ENCODE results near the gene PRDM15. TPM values are rescaled to one million over a fixed set of nuclear protein-coding genes. Genes with fewer than 3 reads are reported as not detected.

Gene PRDM15
- total RNA-seq, 4 donors from 2014 or later, result 5.3 to 6.8 (median 5.8) TPM

DNA sequence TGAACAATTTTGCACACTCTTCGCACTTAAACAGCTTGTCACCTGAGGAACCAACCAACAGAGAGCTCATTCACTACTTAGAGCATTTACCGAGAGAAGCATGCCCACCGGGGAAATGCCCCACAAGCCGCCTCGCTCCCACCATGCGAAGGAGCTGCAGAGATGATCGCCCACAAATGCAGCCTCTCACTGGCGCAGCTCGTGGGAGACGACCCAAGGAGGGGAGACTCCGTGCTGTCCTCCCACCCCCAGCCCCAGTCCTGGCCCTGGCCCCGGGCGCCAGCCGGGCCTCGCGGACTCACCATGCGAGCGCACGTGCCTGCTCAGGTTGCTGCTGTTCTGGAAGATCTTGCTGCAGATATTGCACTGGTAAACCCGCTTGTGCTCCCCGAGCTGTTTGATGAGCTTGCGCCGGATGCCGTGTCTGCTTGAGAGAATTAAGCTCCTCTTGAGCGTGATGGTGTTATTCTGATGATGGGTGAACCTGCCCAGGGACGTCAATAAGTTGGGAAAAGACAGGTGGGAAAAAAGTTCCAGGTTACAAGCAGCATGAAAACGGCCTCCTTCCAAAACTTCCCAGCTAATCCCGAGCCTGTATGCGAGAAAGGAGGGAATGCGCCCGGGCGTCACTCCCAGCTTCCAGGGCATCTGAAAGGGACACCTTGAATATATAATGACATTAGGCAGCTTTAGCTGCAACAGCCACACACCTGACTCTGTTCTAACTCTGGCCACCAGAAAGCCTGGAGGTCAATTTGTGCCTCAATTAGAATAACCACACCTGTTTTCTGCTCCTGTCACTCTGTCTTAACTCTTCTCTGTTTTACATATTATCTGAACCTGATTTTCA, 42.8 kb downstream of the PRDM15 start:
- TF ChIP-seq, protein P1, sequence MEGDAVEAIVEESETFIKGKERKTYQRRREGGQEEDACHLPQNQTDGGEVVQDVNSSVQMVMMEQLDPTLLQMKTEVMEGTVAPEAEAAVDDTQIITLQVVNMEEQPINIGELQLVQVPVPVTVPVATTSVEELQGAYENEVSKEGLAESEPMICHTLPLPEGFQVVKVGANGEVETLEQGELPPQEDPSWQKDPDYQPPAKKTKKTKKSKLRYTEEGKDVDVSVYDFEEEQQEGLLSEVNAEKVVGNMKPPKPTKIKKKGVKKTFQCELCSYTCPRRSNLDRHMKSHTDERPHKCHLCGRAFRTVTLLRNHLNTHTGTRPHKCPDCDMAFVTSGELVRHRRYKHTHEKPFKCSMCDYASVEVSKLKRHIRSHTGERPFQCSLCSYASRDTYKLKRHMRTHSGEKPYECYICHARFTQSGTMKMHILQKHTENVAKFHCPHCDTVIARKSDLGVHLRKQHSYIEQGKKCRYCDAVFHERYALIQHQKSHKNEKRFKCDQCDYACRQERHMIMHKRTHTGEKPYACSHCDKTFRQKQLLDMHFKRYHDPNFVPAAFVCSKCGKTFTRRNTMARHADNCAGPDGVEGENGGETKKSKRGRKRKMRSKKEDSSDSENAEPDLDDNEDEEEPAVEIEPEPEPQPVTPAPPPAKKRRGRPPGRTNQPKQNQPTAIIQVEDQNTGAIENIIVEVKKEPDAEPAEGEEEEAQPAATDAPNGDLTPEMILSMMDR (IDR thresholded peaks at IDR 0.05; ENCODE audit: low read depth), result no peak

DNA sequence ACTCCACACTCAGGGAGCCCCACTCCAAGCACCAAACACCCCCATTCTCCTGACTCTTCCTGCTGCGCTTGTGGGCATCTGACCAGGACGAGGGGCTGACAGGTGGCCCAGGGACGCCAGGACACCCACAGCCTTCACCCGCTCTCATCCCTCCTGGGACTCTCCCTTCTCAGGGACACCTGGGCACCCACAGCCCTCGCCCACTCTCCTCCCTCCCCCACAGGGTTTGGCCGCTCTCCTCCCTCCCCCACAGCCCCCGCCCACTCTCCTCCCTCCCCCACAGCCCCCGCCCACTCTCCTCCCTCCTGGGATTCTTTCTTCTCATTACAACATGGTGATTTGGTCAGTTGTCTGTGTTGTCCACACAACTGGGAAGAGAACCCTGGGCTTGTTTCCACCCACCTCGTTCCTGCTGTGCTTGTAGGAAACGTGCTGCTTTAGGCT, 43.4 kb downstream of the PRDM15 start:
- TF ChIP-seq, protein P1 (IDR thresholded peaks at IDR 0.05; ENCODE audit: low read depth), result no peak

DNA sequence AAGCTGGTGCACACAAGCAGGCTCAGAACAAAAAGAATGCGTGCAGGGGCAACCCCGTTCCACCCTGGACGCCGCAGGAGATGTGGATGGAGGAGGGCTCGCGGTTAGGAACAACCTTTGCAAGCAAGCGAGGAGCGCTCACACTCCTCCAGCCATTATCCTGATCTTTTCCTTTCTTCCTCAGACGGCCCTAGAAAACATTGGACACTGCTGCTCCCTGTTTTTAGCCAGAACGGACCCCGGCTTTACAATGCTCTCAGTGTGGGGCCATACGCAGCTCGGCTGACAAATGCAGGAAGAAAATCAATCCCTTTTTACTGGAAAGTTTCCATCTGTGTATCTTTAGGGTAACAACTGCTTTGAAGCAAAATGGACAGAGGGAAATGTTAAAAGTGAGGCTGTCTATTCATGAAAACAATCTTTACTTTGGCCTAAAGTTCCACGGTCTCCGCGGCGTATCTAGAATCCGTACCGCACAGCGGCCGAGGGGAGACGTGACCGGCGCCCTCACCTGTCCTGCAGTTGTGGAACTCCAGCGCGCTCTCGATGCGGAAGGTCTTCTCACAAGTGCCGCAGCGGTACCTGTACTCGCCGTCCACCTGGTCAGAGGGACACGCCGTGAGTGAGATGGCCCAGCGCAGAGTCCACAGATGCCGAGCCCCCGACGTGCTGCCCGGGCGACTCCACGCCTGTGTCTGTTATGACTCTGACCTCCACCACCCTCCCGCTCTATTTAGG, 44.0 kb downstream of the PRDM15 start:
- TF ChIP-seq, protein P1 (IDR thresholded peaks at IDR 0.05; ENCODE audit: low read depth), result no peak

DNA sequence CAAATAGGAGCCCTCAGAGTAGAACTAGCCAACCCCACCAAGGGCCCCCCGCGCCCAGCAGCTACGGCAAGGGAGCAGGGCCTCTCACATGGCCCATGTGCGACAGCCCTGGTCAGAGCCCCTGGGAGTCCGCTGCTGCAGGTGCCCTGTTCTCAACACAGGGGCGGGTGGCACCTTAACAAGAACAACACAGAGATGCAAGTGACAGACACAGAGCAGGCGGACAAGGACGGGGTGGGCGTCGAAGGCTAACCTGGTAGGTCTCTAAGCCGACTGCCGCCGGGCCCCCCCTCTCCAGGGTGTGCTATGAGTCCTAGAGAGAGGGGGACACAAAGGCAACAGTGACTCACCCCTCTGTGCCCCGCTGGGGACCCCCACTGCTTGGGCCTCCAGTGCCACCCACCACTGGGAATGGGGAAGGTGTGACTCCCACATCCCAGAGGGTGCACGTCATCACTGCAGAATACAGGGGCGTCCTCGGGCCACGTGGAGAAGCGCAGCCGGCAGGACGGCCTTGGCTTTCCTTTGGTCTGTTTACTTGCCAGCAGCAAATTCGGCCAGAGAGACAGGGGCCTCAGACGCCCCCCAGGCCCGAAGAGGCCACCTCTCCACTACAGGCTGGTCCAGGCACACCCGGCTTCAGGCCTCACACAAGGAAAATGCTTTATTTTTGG, 44.8 kb downstream of the PRDM15 start:
- TF ChIP-seq, protein P1 (IDR thresholded peaks at IDR 0.05; ENCODE audit: low read depth), result no peak

DNA sequence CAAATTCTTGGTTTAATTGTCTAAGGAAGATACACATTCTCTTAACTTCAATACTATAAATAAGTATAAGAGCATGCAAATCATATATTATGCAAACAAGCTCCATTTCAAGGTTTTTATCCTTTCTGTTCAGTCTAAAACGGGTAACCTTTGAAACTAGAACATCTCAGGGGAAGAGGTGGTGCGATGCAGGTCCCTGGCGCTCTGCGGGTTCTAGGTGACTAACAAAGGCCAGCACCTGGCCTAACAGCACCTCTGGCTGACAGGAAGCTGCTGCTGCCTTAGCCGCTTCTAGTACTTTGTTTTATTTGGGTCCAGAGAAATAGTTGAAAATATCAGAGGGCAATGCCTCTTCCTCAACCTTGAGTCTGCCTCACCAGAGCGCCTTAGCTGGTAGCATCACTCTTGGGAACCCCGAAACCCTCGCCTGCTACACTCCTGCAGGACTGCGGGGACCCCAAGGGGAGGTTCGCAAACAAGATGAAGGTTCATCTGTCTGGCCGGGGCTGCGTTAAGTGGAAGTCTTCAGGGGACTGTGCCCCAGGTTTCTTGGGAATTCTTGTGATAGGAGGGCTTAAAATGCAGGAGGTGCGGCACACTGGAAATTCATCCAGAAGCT, 45.5 kb downstream of the PRDM15 start:
- TF ChIP-seq, protein P1 (IDR thresholded peaks at IDR 0.05; ENCODE audit: low read depth), result no peak

DNA sequence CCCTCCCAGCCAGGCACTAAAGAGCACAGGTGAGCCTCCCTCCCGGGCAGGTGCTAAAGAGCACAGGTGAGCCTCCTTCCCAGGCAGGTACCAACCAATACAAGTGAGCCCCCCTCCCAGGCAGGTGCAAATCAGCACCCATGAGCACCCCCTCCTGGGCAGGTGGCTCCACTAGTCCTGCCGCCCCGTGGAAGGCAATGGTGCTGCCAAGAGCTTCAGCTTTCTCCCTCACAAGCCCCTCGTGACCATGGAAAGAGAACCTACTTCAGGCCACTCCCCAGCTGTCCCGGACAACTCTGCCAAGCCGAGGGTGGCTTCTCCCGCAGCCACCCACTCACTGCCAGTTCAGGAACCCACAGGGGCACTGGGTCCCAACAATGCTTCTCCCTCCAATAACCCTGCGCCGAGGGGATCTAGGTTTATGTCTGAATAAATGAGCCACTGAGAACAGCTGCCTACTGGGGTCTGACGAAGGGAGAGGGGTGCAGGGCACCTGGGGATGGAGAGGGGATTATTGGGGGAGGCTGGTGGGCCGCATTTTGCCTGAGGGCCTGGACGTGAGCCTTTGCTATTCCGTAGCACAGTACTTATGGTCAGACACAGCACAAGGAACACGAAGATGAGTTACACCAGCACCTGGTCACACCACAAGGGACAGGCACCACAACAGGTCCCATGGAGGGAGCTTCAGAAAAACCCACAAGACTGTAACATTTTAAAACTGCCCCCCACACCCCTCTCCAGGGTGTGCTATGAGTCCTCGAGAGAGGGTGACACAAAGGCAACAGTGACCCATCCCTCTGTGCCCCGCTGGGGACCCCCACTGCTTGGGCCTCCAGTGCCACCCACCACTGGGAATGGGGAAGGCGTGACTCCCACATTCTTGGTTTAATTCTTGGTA, 46.3 kb downstream of the PRDM15 start:
- TF ChIP-seq, protein P1 (IDR thresholded peaks at IDR 0.05; ENCODE audit: low read depth), result no peak

Measured in subcutaneous adipose tissue (tissue), 4 donors.